HG03439 (cell line): ENCODE results near the gene MYLK2.

ENCODE experiments used
- ATAC-seq: cut with Tn5 transposase; IDR thresholded peaks from one replicate; pipeline ENCODE4 v1.9.1; 2021; ENCODE audit warnings: mild to moderate bottlenecking, moderate library complexity; ENCODE audit not compliant: unreplicated experiment

MYLK2 gene

DNA sequence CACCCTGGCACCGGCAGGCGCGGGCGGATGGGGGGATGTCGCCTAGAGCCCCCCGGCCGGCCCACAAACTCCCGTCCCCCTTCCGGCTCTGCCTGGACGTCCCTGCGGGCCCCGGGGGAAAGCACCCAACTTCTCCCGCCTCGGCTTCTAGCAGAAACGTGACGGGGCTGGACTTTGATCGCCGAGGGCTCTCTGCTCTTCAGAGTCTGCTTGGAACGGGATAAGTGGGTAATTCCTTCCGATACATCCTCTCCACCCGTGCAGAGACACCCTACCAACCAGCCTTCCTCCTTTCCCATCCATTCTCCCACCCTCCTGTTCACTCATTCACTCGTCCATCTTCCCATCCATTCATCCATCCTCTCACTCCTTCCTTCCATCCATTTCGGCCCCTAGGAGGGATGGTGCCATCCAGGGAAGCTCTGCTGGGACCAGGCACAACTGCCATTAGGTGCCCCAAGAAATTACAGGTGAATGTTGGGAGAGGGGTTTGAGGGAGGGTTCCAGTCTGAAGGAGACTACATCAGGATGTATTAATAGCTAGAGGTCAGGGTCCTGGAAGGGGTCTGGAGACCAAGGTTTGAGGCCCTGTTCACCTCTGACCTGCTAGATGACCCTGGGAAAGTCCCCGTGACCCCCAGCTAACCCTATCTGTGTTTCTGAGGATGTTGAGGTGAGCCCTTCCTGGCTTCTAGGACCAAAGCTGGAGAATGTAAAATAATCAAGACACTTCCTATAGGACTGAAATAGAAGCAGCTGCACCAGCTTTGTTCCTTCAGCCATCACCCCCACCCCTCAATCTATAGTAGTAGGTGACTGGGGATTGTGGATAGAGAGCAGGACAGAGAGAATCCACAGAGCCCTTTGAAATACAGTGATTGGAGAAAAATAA is 51.8 kb downstream of the MYLK2 start:
- no peak for ATAC-seq

GRCh38 chr20:31871618-31871954 is 52.4 kb downstream of the MYLK2 start:
- no peak for ATAC-seq

DNA sequence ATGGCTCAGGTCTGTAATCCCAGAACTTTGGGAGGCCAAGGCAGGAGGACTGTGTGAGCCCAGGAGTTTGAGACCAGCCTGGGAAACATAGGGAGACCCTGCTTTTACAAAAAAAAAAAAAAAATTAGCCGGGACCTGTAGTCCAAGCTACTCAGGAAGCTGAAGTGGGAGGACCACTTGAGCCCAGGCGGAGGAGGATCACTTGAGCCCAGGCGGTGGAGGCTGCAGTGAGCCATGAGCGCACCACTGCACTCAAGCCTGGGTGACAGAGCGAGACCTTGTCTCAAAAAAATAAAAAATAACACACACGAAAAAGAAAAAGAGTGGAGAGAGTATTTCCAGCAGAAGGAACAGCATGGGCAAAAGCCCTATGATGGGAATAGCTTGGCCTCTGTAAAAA is 53.2 kb downstream of the MYLK2 start:
- no peak for ATAC-seq

- no peak for ATAC-seq
Observed at GRCh38 chr20:31875671-31876070, 56.5 kb downstream of the MYLK2 start.

GRCh38 chr20:31877684-31878083 is 58.5 kb downstream of the MYLK2 start:
- no peak for ATAC-seq

GRCh38 chr20:31879143-31879987 is 60.2 kb downstream of the MYLK2 start:
- ATAC-seq, result peak; percentile 89

DNA sequence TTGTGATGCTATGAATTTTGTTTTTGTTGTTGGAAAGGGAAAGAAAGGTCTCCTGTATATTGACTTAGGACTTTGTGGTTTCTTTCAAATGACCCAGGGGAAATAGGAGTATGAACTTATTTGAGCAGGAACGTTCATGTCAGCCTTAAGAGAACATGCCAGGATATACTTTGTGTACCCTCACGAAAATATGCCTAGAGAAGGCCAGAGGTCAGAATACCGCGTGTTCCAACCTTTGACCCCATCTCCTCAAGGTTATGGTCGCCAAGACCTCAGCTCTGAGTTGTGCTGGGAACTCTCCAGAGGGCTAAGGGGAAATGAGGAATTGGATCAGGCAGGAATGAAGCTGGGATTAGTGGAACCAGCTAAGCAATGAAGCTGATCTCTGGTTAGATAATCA is 62.8 kb downstream of the MYLK2 start:
- ATAC-seq, result no peak

DNA sequence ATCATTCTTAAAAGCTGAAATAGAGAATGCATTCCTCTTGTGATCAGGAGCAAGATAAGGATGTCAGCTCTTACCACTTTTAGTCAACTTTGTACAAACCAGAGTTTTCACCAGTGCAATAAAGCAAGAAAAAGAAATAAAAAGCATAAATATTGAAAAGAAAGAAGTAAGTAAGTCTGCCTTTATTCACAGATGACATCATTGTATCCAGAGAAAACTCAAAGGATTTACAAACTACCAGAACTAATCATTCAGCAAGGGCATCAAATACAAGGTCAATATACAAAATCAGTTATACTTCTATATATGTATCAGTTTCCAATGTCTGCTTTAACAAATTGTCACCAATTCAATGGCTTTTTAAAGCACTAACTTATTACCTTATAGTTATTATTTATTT is 64.7 kb downstream of the MYLK2 start:
- no peak for ATAC-seq
